Middle frontal gyrus (tissue), 1 donor: ENCODE results near the gene CAPN2.

ENCODE experiments used
- DNase-seq: peaks from one replicate; pipeline ENCODE4 v3.0.0-alpha.2; 2015; ENCODE audit warnings: low spot score; ENCODE audit errors: extremely low spot score

Gene CAPN2

GRCh38 chr1:223702735-223703667, 9.3 kb upstream of the CAPN2 start:
- DNase-seq = no peak

GRCh38 chr1:223703668-223704013, 8.7 kb upstream of the CAPN2 start:
- no peak for DNase-seq

GRCh38 chr1:223704921-223705878, 7.1 kb upstream of the CAPN2 start:
- DNase-seq = no peak

- no peak for DNase-seq
Observed at GRCh38 chr1:223706077-223706973, 6.0 kb upstream of the CAPN2 start.

GRCh38 chr1:223707256-223708000, 4.9 kb upstream of the CAPN2 start:
- no peak for DNase-seq

- DNase-seq = no peak
Observed at GRCh38 chr1:223708001-223708359, 4.4 kb upstream of the CAPN2 start.

- DNase-seq = no peak
Observed at GRCh38 chr1:223708651-223709268, 3.6 kb upstream of the CAPN2 start.

- no peak for DNase-seq
Observed at GRCh38 chr1:223709598-223709997, 2.7 kb upstream of the CAPN2 start.

- DNase-seq = no peak
Observed at GRCh38 chr1:223710179-223711133, 1.9 kb upstream of the CAPN2 start.

GRCh38 chr1:223711173-223711572, 1.2 kb upstream of the CAPN2 start:
- no peak for DNase-seq

- DNase-seq = no peak
Observed at GRCh38 chr1:223711747-223712193, 569 bp upstream of the CAPN2 start.

GRCh38 chr1:223712850-223713474, 623 bp downstream of the CAPN2 start:
- no peak for DNase-seq

- DNase-seq = no peak
Observed at GRCh38 chr1:223713546-223714420, 1.4 kb downstream of the CAPN2 start.

- DNase-seq = no peak
Observed at GRCh38 chr1:223714421-223714724, 2.0 kb downstream of the CAPN2 start.

GRCh38 chr1:223714849-223715603, 2.7 kb downstream of the CAPN2 start:
- no peak for DNase-seq

GRCh38 chr1:223715604-223716172, 3.3 kb downstream of the CAPN2 start:
- no peak for DNase-seq
